SK-N-SH (cell line): ENCODE data around the gene FNTB. TPM values are rescaled to one million over a fixed set of nuclear protein-coding genes. Genes with fewer than 3 reads are reported as not detected.

Experiments
- CTCF ChIA-PET: fragments of 300-600, 350-600 bp; formaldehyde crosslinking; extraction: SDS; loops from one replicate; lab custom pipeline; 2021; lab: Yijun Ruan, JAX
- POLR2A ChIA-PET: fragments of 350-600 bp; sonication (Branson Sonifier 250); formaldehyde crosslinking; extraction: SDS; loops from one replicate; lab custom pipeline; 2020; ENCODE audit warnings: antibody characterized with exemption, inconsistent platforms; lab: Yijun Ruan, JAX
- DNase-seq: peaks from one replicate; pipeline ENCODE4 v3.0.0; 2012
- H2AFZ ChIP-seq: fragments of 200-600 bp; sonication (generic); 2 replicates; pipeline ENCODE4 v1.8.1; 2016; ENCODE audit warnings: antibody characterized with exemption, mild to moderate bottlenecking, low read depth
- H3F3A ChIP-seq: fragments of 200-600 bp; sonication (generic); replicated peaks from 2 replicates; pipeline ENCODE3; 2016; ENCODE audit warnings: antibody characterized with exemption, mild to moderate bottlenecking; ENCODE audit not compliant: insufficient read depth
- H3K27ac ChIP-seq, 2 experiments: fragments of 200-500 bp in 1 of 2; fragments of 200-600 bp in 1 of 2; sonication (Bioruptor generic) in 1 of 2; sonication (generic), shearing (Covaris generic) in 1 of 2; 2 replicates each; pipeline versions ENCODE4 v1.5.1 to v1.6.1; 2014 to 2016; ENCODE audit warnings: low read depth in 2 of 2, inconsistent platforms in 1 of 2, low read length in 1 of 2, mild to moderate bottlenecking in 1 of 2, mixed read lengths in 1 of 2
- H3K27me3 ChIP-seq: fragments of 200-600 bp; sonication (generic), shearing (Covaris generic); 2 replicates; pipeline ENCODE4 v1.6.1; 2016; ENCODE audit warnings: mixed run types; ENCODE audit not compliant: insufficient read depth
- H3K36me3 ChIP-seq, 2 experiments: fragments of 200-500 bp in 1 of 2; fragments of 200-600 bp in 1 of 2; sonication (Bioruptor generic) in 1 of 2; sonication (generic) in 1 of 2; replicated peaks in 1 of 2; 2 replicates each; pipeline versions ENCODE3 to v1.5.1; 2014 to 2016; ENCODE audit warnings: low read length in 1 of 2, mild to moderate bottlenecking in 1 of 2; ENCODE audit not compliant: insufficient read depth in 2 of 2, control insufficient read depth in 1 of 2
- H3K4me1 ChIP-seq, 2 experiments: fragments of 200-500 bp in 1 of 2; fragments of 200-600 bp in 1 of 2; sonication (Bioruptor generic) in 1 of 2; sonication (generic), shearing (Covaris generic) in 1 of 2; 2 replicates each; pipeline versions ENCODE4 v1.5.1 to v1.6.1; 2014 to 2016; ENCODE audit warnings: low read depth in 1 of 2, low read length in 1 of 2, mixed run types in 1 of 2; ENCODE audit not compliant: insufficient read depth in 2 of 2, control insufficient read depth in 1 of 2
- H3K4me2 ChIP-seq: fragments of 200-600 bp; sonication (generic), shearing (Covaris generic); 2 replicates; pipeline ENCODE4 v1.6.1; 2017; ENCODE audit warnings: mixed run types
- H3K4me3 ChIP-seq, 2 experiments: fragments of 200-500 bp in 1 of 2; fragments of 200-600 bp in 1 of 2; sonication (Bioruptor generic) in 1 of 2; sonication (generic), shearing (Covaris generic) in 1 of 2; 2 replicates each; pipeline versions ENCODE4 v1.5.1 to v1.8.1; 2014 to 2016; ENCODE audit warnings: low read depth in 2 of 2, inconsistent platforms in 1 of 2, low read length in 1 of 2, mild to moderate bottlenecking in 1 of 2, mixed read lengths in 1 of 2, moderate library complexity in 1 of 2
- H3K79me2 ChIP-seq: fragments of 200-600 bp; sonication (generic); 2 replicates; pipeline ENCODE4 v1.8.1; 2017; ENCODE audit warnings: mild to moderate bottlenecking; ENCODE audit not compliant: insufficient read depth
- H3K9ac ChIP-seq: fragments of 200-600 bp; sonication (generic); 2 replicates; pipeline ENCODE4 v1.6.1; 2017; ENCODE audit warnings: mixed run types
- H3K9me2 ChIP-seq: fragments of 200-600 bp; sonication (generic); 2 replicates; pipeline ENCODE4 v1.6.1; 2017; ENCODE audit warnings: mixed run types
- H3K9me3 ChIP-seq: fragments of 200-600 bp; sonication (generic); 2 replicates; pipeline ENCODE4 v1.6.1; 2017; ENCODE audit warnings: mixed run types, mild to moderate bottlenecking, moderate library complexity
- H4K20me1 ChIP-seq: fragments of 200-600 bp; sonication (generic); 2 replicates; pipeline ENCODE4 v1.6.1; 2017; ENCODE audit warnings: mild to moderate bottlenecking, mixed run types; ENCODE audit not compliant: insufficient read depth
- ELF1 ChIP-seq: IDR thresholded peaks from 2 replicates; pipeline ENCODE4 v1.4.0; 2012
- EP300 ChIP-seq, 2 experiments: IDR thresholded peaks; 2 replicates each; pipeline versions ENCODE4 v1.4.0 to v1.6.1; 2012; ENCODE audit warnings: borderline replicate concordance in 1 of 2, low read depth in 1 of 2, low read length in 1 of 2
- FOXJ3 ChIP-seq: sonication (generic); formaldehyde crosslinking; IDR thresholded peaks from 2 replicates; pipeline ENCODE4 v1.5.1; 2020; ENCODE audit warnings: mild to moderate bottlenecking, missing genetic modification reagents
- FOXM1 ChIP-seq: IDR thresholded peaks from 2 replicates; pipeline ENCODE4 v1.4.0; 2012; ENCODE audit warnings: low read depth, mild to moderate bottlenecking
- GABPA ChIP-seq: IDR thresholded peaks from 2 replicates; pipeline ENCODE4 v1.4.0; 2012; ENCODE audit warnings: low read depth, mild to moderate bottlenecking
- MAX ChIP-seq: IDR thresholded peaks from 2 replicates; pipeline ENCODE4 v1.4.0; 2012; ENCODE audit warnings: low read depth
- MEF2A ChIP-seq: IDR thresholded peaks from 2 replicates; pipeline ENCODE4 v1.4.0; 2012; ENCODE audit warnings: low read depth, borderline replicate concordance
- NRF1 ChIP-seq: IDR thresholded peaks from 2 replicates; pipeline ENCODE4 v1.6.1; 2012; ENCODE audit warnings: low read depth, mild to moderate bottlenecking, low read length
- RCOR1 ChIP-seq: fragments of 150-350 bp; IDR thresholded peaks from 2 replicates; pipeline ENCODE4 v1.6.1; 2017; ENCODE audit warnings: antibody characterized with exemption, low read length
- REST ChIP-seq: IDR thresholded peaks from 2 replicates; pipeline ENCODE4 v1.6.1; 2012; ENCODE audit warnings: mild to moderate bottlenecking, low read depth, low read length, moderate library complexity
- RXRA ChIP-seq: IDR thresholded peaks from 2 replicates; pipeline ENCODE4 v1.4.0; 2012; ENCODE audit warnings: low read depth, mild to moderate bottlenecking, borderline replicate concordance
- SMC3 ChIP-seq: IDR thresholded peaks from 2 replicates; pipeline ENCODE4 v1.6.1; 2012; ENCODE audit warnings: low read depth, low read length, improper control_type of control experiment
- TAF1 ChIP-seq: IDR thresholded peaks from 2 replicates; pipeline ENCODE4 v1.6.1; 2012; ENCODE audit warnings: low read depth, mild to moderate bottlenecking, low read length, moderate library complexity, borderline replicate concordance
- TCF12 ChIP-seq: IDR thresholded peaks from 2 replicates; pipeline ENCODE4 v1.4.0; 2012
- USF1 ChIP-seq: IDR thresholded peaks from 2 replicates; pipeline ENCODE4 v1.4.0; 2012; ENCODE audit warnings: low read depth, borderline replicate concordance
- WGBS: methylation state at CpG from one replicate; pipeline ENCODE4 v1.1.6; 2017; ENCODE audit warnings: low lambda C conversion rate; 5-methylcytosine and 5-hydroxymethylcytosine counted together
- polyA plus RNA-seq, 3 experiments: library from polyadenylated mRNA; depleted of rRNA; stranded (reverse); fragments of >200 nt; gene quantifications; 2 replicates each; pipeline ENCODE4 v1.2.3, GENCODE V29; 2012

The FNTB gene
- polyA plus RNA-seq, 1 of the 3 experiments (the other 2 are of a cell fraction) = 18.4 TPM

- TF ChIP-seq REST (no peak), RXRA (no peak), RCOR1 (no peak), NRF1 (no peak), ELF1 (no peak), EP300 (IDR thresholded peaks at IDR 0.05; ENCODE audit: borderline replicate concordance in 1 of 2, low read depth in 1 of 2, low read length in 1 of 2) (no peak), SMC3 (no peak), MEF2A (no peak), FOXJ3 (CRISPR knock-in tag) (no peak), TCF12 (no peak), MAX (no peak)
These were observed 84.8 kb downstream of the FNTB start (continued) for GRCh38 chr14:65071544-65071943.

- Histone ChIP-seq H4K20me1 (peaks cover 3% of the 10 kb centered on the region; the same call in 1 of the 2 replicates), H3K9ac (no peak overlapping the region), H3K9me3 (no peaks in the 10 kb centered on the region), H3K9me2 (no peaks in the 10 kb centered on the region)
- TF ChIP-seq FOXM1 (no peak), USF1 (no peak), MAX (no peak), TAF1 (no peak), SMC3 (no peak), GABPA (no peak)
- TF ChIP-seq, all 33 proteins: peak for 0
- ChIA-PET POLR2A (no interaction called here), CTCF (interaction anchor here (0.5 to 1.0 kb wide), 2 partner anchors 26 to 868 kb away, joined by 3 to 5 read pairs; no protein-coding TSS in a partner anchor)
- 91% methylated on average over 6 of the region's 6 CpGs for WGBS
- H3K36me3 ChIP-seq = peaks cover 16 to 41% of the 10 kb centered on the region in 2 experiments
- no peak for DNase-seq
- H3F3A ChIP-seq = peaks cover 3% of the 10 kb centered on the region
- H3K4me2 ChIP-seq = no peak overlapping the region
- no peak overlapping the region for H3K4me3 ChIP-seq
- H3K27ac ChIP-seq = no peak overlapping the region
- no peak overlapping the region for H2AFZ ChIP-seq
- peaks cover 0 to 25% of the 10 kb centered on the region in 2 experiments; a peak in 1 of 4 replicates for H3K4me1 ChIP-seq
- peaks cover 4% of the 10 kb centered on the region; the same call in 1 of the 2 replicates for H3K79me2 ChIP-seq
- H3K27me3 ChIP-seq = no peaks in the 10 kb centered on the region
These were observed 85.6 kb downstream of the FNTB start for GRCh38 chr14:65072256-65072655.
